Measurements from ENCODE around the gene ZDHHC12. TPM values are rescaled to one million over a fixed set of nuclear protein-coding genes. Genes with fewer than 3 reads are reported as not detected.

Gene ZDHHC12
- total and polyA plus RNA-seq, 2 of the 13 experiments (the other 11 are each of a cell fraction or from before 2014, with no cell fraction given), result 25.4 to 28.0 TPM

- TF ChIP-seq GTF3A (CRISPR knock-in tag; conservative IDR thresholded peaks at IDR 0.05) (no peak), ARNT2 (CRISPR knock-in tag; IDR thresholded peaks at IDR 0.05; ENCODE audit: low read depth) (peak; percentile 63; the same call in 1 of the 2 replicates), RXRB (CRISPR knock-in tag; IDR thresholded peaks at IDR 0.05; ENCODE audit: borderline replicate concordance) (peak; percentile 31; the same call in 1 of the 2 replicates), ZFY (CRISPR knock-in tag; IDR thresholded peaks at IDR 0.05) (peak; percentile 11; the same call in 1 of the 2 replicates), ZNF280D (CRISPR knock-in tag; IDR thresholded peaks at IDR 0.05) (peak; percentile 66; the same call in 1 of the 2 replicates), ZNF562 (CRISPR knock-in tag; IDR thresholded peaks at IDR 0.05; ENCODE audit: borderline replicate concordance) (no peak), MAFK (conservative IDR thresholded peaks at IDR 0.05 in 1 of 2, IDR thresholded peaks at IDR 0.05 in 1 of 2; ENCODE audit: low read length in 2 of 2) (peak; percentile 70 to 73; a peak in 3 of 4 replicates), ARNTL (CRISPR knock-in tag; IDR thresholded peaks at IDR 0.05) (no peak), ZNF232 (CRISPR knock-in tag; IDR thresholded peaks at IDR 0.05; ENCODE audit: borderline replicate concordance) (no peak), ZFYVE20 (CRISPR knock-in tag; IDR thresholded peaks at IDR 0.05; ENCODE audit: borderline replicate concordance, low read depth) (0 out of 2 replicates have a peak, but pooled peaks have one; percentile 46), HNRNPUL1 (IDR thresholded peaks at IDR 0.05; ENCODE audit: low read depth, low read length) (no peak), KAT8 (CRISPR knock-in tag; IDR thresholded peaks at IDR 0.05) (peak; percentile 46; the same call in 1 of the 2 replicates), ZNF644 (CRISPR knock-in tag; IDR thresholded peaks at IDR 0.05; ENCODE audit: low read depth) (0 out of 2 replicates have a peak, but pooled peaks have one; percentile 36), SRY (CRISPR knock-in tag; IDR thresholded peaks at IDR 0.05) (no peak), HCFC1 (IDR thresholded peaks at IDR 0.05; ENCODE audit: low read depth, low read length) (no peak), RBFOX2 (IDR thresholded peaks at IDR 0.05; ENCODE audit: low read depth, low read length) (no peak), SPEN (CRISPR knock-in tag; IDR thresholded peaks at IDR 0.05; ENCODE audit: low read depth) (peak; percentile 48), ZSCAN21 (CRISPR knock-in tag; IDR thresholded peaks at IDR 0.05; ENCODE audit: borderline replicate concordance) (0 out of 2 replicates have a peak, but pooled peaks have one; percentile 41), ZNF10 (CRISPR knock-in tag; IDR thresholded peaks at IDR 0.05; ENCODE audit: borderline replicate concordance, low read depth) (no peak), ZNF773 (CRISPR knock-in tag; IDR thresholded peaks at IDR 0.05; ENCODE audit: borderline replicate concordance) (no peak), FOXA3 (CRISPR knock-in tag; IDR thresholded peaks at IDR 0.05) (peak; percentile 37; the same call in 1 of the 2 replicates), GLI4 (CRISPR knock-in tag; IDR thresholded peaks at IDR 0.05; ENCODE audit: borderline replicate concordance) (no peak)
- TF ChIP-seq, protein P1, sequence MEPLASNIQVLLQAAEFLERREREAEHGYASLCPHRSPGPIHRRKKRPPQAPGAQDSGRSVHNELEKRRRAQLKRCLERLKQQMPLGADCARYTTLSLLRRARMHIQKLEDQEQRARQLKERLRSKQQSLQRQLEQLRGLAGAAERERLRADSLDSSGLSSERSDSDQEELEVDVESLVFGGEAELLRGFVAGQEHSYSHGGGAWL (CRISPR knock-in tag; IDR thresholded peaks at IDR 0.05), result no peak
- TF ChIP-seq, protein P2, sequence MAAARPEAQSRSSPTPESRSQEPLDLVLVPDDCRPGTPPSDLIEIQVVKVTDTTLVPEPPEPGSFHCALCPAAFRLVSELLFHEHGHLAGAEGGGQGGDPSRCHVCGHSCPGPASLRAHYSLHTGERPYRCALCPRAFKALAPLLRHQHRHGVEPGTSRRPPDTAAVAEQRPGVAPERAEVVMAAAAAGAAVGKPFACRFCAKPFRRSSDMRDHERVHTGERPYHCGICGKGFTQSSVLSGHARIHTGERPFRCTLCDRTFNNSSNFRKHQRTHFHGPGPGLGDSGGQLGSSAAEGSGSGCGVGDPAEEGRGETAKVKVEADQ (CRISPR knock-in tag; IDR thresholded peaks at IDR 0.05; ENCODE audit: borderline replicate concordance), result no peak
- TF ChIP-seq, protein P3, sequence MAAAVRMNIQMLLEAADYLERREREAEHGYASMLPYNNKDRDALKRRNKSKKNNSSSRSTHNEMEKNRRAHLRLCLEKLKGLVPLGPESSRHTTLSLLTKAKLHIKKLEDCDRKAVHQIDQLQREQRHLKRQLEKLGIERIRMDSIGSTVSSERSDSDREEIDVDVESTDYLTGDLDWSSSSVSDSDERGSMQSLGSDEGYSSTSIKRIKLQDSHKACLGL (CRISPR knock-in tag; IDR thresholded peaks at IDR 0.05), result no peak
Observed at GRCh38 chr9:128762671-128763449, 38.9 kb upstream of the ZDHHC12 start (continued).

Measured in HepG2 (cell line).